Activated T-cell treated with anti-CD3 and anti-CD28 coated beads for 1 hour (primary cell): ENCODE results near the gene HOGA1.
A peak's percentile ranks its signal among the peaks of the same experiment; 100 is the strongest.
"Not testable (repeated sequence)": the region's sequence is repeated elsewhere in the genome, so short reads cannot be mapped to it uniquely, and the experiment has no call there.

ENCODE experiments used
- DNase-seq: peaks from one replicate; pipeline ENCODE4 v3.0.0-alpha.2; 2020; ENCODE audit warnings: low read depth

Gene HOGA1

DNA sequence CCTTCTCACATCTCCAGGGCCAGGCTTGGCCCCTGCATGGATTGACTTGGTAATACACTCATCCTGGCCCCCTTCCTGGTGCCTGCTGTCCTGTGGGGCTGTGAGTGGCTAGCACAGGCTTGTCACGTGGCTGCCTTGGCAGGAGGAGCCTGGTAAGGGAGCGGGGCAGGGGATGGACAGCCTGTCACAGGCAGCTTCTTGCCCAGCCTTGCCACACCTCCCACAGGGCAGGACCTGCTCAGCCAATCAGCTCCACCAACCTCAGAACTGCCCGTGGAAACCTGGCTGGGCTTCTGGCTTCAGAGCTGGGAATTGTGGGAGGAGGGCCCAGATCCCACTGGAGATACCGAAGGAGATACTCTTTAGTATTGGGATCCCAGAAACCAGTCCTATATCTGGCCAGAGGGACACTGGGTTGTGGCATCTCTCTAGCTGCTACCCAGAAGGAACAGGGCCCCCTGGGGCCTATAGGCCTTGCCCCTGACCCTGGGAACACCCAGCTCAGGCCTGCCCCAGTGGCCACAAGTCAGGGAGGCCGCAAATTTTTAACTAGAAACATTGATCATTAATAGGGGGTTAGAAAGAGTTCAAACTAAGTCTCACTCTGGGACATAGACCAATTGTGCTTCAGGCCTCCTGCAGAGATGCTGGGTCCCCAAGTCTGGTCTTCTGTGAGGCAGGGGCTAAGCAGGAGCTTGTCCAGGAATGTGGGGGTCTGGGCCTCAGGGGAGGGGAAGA, at the start of gene HOGA1:
HOGA1 (plus strand) TSS at position 330 of the 738 bp plus-strand sequence; CDS start at position 645, 315 bp downstream.
- no peak for DNase-seq

DNA sequence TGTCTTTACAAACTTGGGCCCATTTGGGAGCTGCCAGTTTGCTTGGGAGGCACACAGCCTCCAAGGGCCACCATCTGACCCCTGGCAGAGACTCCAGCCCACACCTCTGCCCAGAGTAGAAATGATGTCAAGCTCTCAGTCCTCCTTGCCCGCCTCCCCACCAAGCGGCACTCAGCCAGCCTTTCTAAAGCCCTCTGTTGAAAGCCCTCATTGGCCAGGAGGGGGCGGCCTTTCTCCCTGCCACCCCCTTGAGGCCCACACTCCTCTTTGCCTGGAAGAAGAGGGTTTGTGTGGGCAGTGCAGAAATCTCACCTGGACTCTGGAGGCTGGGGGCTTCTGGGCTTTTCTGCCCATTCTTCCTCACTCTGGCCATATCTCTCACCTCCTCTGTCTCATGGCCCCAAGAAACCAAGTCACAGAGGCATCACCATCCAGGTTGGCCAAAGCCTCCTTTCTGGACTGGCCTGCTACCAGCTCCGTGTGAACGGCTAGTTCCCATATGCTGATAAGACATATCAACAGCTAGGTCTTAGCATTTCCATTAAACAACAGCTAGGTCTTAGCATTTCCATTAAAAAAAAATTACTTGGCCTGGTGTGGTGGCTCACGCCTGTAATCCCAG, 49.3 kb upstream of the HOGA1 start:
- peak; percentile 16 for DNase-seq

DNA sequence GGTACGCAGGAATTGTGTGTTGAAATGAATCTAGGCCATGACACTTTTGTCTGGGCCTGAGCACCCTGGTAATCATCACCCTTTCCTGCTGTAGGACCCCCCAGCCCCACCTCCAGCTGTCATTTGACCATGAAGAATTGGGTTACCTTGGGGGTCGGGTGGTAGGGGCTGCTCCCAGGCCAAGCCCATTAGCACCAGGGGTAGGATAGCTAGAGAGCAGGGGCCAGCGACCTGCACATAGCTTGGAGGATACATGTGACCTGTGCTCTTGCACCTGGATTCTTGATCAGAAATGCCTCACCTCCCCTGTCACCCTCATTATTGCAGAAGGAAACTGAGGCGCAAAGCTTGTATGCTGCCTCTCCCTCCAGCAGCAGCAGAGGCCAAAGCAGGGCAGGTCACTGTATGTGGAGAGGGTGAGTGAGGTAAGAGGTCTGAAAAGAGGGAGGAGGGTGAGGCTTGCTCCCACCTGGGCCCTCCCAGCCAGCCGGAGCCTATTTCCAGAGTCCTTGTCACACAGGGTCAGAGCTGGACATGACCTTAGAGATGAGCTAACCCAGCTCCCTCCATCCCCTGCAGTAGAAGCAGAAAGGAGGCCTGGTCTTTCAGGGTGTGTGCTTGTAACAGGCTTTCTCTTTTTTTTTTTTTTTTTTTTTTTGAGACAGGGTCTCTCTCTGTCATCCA, 46.9 kb upstream of the HOGA1 start:
- DNase-seq: no peak

DNA sequence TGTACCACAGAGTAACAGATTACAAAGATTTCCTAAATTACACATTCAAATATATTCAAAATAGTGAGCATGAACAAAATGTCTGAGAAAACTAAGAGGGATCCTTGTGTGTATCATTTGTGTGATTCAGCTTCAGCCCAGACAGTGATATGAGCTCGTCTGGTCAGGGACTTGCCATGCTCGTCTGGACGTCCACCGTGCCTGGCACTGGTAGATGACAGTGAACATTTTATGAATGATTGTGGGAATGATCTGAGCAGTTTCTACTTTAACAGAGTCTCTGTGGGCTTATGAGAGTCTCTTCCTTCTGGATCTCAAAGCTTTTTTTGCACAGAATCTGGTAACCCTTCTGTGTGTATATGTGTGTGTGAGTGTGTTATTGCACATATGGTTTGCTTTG, 45.8 kb upstream of the HOGA1 start:
- DNase-seq: no peak

DNA sequence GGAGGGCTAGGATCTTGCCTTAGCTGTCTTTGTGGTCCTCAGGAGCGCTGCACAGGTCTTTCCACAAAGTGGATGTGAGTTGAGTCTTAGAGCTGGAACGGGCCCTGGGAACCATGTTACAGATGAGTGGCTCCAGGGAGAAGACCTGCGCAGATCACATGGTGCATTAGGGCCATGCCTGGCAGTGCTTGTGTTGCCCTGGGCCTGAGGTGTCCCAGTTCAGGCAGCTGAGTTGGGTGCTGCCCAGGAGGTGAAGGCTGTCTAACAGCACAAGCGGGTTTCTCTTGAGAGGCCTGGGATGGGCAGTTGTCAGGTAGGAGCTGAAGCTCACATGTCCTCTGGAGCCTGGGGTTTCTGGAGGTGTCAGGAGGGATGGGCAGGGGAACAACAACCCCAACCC, 45.4 kb upstream of the HOGA1 start:
- no peak for DNase-seq

DNA sequence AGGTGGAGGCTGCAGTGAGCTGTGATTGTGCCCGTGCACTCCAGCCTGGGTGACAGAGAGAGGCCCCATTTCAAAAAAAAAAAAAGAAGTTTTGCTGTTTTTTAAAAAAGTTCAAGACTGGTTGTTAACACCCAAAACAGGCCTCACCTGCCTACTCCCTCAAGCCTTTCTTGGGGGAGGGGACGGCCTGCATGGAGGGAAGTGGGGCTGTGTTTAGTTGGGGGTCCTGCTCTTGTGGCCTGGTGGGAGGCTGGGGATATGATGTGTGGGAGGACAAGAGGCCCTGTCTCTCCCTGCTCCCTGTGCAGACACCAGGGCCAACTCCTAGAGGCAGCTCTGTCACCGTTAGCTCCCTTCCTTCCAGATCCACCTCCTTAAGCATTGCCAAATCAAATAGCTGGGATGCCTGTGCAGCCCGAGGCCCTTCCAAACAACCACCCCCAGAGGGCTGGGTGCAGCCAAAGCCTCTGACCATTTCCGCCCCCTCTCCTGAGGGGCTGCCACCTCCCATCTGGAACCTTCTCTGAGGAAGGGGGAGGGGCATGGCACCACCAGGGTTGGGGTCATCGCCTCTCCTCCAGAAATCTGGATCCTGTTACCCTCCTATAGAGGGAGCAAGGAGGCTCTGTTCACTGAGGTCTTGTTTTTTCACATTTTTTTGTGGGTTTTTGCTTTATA, 44.5 kb upstream of the HOGA1 start:
- DNase-seq: no peak

DNA sequence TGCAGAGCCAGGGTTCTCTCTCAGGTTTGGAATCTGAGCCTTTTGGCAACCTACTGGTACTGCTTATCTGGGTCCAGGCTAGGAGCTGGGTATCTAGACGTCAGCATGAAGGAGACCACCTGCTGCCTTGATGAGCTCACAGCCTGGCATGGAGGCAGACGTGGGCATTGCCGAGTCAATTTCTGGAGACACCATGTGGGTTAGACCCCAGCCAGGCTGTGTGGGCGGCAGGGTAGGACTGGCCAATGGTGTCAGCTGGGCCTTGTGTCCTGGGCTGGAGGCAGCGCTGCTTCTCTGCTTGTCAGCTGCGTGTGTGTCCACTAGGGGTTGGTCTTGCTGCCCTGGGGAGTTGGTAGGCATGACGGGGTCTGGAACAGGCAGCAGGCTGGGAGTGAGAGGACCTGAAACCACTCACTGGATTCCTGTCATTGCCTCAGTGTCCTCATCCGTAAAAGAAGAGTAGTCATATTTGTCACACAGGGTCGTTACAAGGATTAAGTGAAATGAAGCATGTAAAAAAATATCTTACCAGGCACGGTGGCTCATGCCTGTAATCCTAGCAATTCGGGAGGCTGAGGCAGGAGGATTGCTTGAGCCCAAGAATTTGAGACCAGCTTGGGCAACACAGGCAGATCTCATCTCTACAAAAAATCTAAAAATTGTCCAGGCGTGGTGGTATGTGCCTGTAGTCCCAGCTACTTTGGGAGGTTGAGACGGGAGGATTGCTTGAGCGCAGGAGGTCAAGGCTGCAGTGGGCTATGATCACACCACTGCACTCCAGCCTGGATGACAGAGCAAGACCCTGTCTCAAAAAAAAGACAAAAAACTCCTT, 43.3 kb upstream of the HOGA1 start:
- no peak for DNase-seq

DNA sequence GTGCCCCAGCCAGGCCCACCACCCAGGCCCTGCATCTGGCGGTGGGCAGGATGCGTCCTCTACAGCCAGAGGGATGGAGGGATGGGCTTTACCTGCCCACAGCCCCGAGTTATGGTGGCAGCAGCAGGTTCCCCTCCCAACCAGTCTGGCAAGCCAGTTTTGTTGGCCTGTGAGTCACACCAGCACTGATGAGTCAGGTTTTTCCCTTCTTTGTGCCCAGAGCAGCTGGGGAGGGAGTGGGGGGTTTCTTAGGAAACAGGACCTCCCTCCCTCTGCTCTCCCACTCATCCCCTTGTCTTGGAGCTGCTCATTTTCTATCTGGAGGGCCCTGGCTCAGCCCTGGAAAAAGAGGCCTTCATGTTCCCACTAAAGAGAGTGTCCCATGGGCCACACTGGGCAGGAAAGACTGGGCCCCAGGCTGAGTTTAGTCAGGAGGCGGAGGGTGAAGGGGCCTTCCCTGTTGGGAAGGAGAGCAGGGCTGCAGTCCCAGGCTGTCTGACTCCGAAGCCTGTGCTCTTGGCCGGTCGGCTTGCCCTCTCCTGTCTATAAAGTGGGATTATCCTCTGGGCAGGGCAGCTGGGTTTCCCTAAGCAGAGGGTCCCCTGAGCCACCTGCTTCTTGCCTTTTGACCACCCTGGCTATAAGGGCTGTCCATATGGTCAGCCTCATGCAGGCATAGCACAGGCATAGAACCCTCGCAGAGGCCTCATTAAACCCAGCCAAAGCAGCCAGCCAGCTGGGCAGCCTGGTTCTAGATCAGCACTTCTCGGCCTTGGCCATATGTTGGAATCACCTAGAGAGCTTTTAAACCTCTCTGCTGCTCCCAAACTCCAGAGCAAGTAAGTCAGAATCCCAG, 41.8 kb upstream of the HOGA1 start:
- no peak for DNase-seq

DNA sequence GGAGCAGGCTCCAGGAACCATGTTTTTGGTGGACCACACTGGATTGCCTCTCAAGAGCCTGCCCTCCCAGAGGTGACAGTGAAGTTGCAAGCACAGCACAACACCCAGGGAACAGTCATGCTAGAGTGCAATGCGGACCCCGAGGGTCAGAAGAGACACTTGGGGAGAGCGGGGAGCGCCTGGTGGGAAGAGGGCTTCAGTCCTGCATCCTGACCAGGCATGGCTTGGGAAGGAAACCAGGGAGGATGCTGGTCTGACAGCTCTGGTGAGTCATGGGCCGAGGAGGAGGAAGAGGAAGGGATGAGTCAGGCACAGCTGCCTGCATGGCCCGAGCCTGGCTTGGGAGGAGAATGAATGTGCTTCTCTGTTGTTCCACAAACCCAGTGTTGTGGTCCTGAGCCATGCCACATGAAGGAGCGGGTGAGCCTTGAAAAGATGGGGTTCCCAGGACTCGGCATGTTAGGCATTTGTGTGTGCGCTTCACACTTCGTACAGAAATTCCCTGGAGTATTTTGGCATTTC, 41.1 kb upstream of the HOGA1 start:
- DNase-seq: peak; percentile 9

DNA sequence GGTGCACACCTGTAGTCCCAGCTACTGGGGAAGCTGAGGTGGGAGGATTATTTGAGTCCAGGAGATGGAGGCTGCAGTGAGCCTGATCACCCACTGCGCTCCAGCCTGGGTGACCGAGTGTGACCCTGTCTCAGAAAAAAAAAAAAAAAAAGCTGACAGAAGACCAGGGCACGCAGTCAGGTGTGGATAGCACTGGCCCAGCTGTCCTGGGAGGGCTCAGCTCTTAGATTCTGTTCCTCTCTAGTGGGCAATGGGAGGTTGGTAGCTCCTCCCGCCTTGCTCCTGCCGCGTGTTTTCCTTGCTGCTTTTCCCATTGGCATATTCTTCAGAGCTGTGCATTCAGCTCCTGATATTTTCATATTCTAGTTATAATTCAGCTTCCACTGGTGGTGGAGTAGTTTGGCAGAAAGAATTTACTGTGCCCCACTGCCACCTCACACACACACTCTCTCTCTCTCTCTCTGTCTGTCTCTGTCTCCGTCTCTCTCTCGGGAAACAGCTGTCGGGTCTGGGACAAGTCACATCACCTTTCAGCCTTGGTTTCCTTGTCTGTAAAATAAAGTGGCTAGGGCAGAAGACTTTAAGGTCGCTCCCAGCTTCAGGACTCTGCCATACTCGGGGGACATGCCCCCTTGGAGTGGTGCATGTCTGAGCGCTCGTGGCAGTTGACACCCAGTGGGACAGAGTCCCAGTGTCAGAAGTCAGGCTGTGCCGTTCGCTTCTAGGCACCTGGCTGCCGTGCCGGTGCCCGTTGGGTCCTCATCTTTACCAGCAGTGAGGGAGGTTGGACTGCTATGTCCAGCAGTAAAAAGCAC, 37.5 kb upstream of the HOGA1 start:
- DNase-seq: no peak

DNA sequence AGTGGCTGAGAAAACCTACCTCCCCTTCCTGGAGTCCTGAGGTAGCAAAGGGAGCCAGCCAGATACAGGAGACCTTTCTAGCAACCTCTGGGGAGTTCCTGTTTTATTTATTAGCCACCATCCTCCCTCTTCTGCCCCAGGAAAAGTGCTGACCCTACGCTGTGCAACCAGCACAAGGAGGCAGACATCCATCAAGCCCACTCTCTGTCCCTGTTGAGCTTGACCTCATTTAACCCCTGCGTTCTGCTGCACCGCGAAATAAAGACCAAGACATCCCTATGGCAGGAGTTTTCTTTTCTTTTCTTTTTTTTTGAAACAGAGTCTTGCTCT, 37.0 kb upstream of the HOGA1 start:
- no peak for DNase-seq

DNA sequence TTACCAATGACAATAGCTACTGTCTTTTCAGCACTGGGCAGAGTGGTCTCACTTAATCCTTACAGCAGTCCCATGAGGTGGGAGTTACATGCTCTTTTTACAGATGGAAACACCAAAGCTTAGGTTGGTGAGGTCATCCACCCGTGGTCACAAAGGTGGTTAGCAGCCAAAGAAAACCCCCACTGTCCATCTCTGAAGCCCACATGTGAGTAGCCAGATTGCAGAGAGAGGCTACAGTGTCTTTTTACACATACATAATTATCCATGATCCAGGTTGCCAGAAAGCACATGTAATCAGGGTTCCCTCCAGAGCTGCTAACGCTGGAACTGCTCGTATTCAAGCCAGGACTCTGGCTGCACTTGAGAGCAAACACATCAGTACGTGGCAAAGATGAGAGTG, 36.2 kb upstream of the HOGA1 start:
- no peak for DNase-seq

DNA sequence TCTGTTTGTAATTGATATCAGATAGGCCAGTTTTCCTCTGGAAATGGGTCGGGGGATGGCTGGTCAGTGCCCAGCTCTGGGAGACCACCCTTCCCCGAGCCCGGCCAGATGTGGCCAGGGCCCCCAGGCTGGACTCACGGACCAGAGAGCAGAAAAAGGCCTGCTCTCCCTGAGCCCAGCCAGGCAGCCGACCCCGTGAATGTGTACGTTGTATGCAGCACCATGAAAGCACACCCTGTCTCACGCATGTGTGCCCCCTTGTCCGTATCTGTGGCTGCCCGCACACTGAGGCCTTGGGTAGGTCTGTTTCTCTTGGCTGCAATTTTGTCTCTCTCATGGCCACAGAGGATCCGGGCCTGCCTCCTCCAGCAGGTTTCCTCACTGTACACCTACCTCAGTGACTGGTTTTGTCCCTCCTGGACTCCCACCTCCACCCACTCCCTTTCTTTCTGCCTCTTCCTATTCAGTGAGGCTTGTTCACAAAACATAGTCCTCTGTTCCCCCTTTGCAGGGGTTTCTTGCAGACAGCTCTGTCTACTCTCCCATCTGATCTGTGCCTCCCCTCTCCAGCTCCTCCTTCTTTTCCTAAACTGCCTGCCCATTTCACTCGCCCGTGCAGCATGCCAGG, 35.2 kb upstream of the HOGA1 start:
- no peak for DNase-seq

DNA sequence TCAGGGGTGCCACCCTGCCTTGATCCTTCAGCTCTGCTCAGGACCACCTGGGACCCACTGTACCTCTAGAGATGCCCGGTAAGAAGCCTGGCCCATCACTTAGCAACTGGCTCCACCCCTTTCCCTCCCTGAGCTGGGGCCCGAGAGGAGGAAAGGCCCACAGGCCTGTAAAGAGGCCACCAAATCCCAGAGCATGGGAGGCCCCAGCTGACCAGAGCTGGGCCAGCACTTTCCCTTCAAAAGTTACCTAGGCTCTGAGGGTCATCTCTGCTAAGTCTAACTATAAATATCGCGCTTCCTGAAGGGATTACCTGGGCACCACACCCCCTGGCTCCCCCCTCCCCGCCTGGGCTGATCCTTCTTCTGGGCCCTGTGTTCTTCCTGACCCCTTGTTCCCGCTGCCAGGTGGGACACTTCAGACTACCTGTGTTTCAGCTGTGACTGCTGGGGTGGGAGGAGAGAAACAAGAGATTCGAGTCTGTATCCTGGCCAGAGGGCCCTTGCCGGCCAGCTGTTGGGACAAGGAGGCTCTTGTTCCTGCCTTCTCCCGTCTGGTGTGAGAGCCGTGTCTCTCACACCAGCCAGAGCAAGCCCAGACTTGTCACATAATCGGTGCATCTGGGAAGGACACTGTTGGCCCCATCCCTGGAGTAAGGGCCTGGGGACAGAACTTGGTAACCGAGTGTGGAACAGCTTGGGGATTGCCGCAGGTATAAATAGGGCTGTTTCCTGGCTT, 34.4 kb upstream of the HOGA1 start:
- DNase-seq: no peak

DNA sequence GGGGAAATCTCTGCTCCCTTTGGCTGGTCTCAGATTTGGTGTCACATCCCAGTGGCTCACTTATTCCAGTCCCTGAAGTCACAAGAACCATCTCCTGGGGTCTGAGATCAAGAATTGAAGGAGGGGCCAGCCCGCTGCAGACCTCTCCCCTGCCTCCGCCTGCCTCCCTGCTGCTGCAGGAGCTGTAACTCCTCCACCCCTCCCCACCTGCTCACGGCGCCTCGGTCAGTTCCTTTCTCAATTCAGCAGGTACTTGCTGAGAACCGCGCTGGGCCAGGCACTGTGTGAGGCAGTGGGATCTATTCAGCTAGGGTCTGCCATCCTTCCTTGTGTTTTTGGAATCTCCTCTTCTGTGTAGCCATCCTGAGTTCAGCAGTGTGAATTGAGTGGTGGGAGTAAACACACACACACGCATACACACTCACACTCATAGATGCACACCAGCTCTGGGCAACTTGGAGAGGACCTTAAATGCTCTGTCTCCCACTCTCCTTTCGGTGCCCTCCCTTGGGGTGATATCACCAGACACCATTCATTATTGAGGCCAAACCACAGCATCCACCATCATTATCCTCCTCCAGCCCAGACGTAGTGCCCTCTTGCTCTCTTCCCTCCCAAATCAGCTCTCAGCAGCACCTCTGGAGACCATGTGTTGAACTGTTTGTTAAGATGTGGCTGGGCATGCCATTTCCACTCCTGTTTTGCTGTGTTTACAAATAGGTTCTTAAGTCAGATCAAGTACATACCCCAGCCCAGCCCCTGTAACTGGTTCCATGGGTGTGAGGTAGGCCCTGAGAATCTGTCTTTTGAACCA, 33.6 kb upstream of the HOGA1 start:
- DNase-seq: no peak

DNA sequence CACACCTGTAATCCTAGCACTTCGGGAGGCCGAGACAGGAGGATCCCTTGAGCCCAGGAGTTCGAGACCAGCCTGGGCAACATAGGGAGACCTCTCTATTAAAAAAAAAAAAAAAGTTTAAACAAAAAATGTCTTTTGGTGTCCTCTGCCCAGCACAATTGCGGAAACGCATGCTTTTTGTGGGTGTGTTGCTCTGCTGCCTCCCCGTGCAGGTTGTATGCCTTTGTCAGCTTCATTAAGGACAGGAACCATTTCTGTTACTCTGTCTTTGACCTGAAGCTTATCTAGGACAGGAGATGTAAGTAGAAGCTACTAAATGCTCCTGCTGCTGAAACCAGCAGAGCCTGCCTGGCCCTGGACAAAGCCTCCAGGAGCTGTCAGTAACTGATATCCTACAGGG, 32.9 kb upstream of the HOGA1 start:
- DNase-seq: no peak

DNA sequence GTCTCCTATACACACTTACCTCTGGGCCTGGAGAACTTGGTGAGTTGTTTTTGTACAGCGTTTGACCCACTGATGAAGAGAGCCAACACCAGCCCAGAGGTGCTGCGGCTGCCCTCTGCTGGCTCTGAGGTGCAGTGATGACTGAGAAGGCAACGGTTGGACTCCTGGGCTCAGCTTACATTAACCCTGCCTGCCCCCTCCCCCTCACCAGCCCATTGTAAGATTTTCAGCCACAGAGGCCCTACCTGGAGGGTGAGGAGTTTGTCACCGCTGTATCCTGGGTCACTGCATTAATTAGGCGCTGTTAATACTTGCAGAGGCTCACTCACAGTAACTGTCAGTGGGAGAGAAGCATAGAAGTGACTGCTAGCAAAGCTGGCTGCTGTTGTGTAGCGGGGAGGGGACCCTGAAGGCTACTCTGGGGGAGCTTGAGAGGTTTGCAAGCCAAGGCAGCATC, 30.6 kb upstream of the HOGA1 start:
- DNase-seq: peak; percentile 54

DNA sequence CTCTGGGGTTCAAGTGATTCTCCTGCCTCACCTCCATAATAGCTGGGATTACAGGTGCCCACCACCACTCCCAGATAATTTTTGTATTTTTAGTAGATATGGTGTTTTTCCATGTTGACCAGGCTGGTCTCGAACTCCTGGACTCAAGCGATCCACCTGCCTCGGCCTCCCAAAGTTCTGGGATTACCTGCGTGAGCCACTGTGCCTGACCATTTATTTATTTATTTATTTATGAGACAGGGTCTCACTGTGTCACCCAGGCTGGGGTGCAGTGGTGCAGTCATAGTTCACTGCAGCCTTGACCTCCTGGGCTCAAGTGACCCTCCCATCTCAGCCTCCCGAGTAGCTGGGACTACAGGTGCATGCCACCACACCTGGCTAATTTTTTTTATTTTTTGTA, 29.9 kb upstream of the HOGA1 start:
- not testable (repeated sequence) for DNase-seq
